ENCODE measurements around the gene CFAP77.

GRCh38 chr9:132430998-132431397 lies 21.0 kb downstream of the CFAP77 start:
- TF ChIP-seq SUZ12 (IDR thresholded peaks at IDR 0.05; ENCODE audit: extremely low read depth, insufficient read depth, insufficient read length) (no peak), YY1 (IDR thresholded peaks at IDR 0.05; ENCODE audit: insufficient read depth, insufficient read length) (no peak)

Measured in NT2/D1 (cell line).